Left lung (tissue), 10 donors: Measurements from ENCODE around the gene ALG14. TPM values are rescaled to one million over a fixed set of nuclear protein-coding genes. Genes with fewer than 3 reads are reported as not detected.
A peak's percentile ranks its signal among the peaks of the same experiment; 100 is the strongest.

Experiments used
- ATAC-seq: fragments of 200-7000 bp; cut with Tn5 transposase; one replicate; pipeline ENCODE4 v1.9.1; 2020; ENCODE audit warnings: moderate library complexity
- DNase-seq, 4 donors: peaks; one replicate each; pipeline ENCODE4 v3.0.0-alpha.2; 2013 to 2020
- H3K27ac ChIP-seq, 2 donors: fragments of 200-600 bp; sonication (generic) in 1 of 2; one replicate each; pipeline versions ENCODE4 v1.5.0 to v1.8.0; 2020 to 2021
- H3K27me3 ChIP-seq, 2 donors: fragments of 200-600 bp; sonication (generic) in 1 of 2; one replicate each; pipeline versions ENCODE4 v1.5.0 to v1.8.0; 2020 to 2021
- H3K36me3 ChIP-seq, 2 donors: fragments of 200-600 bp; sonication (generic) in 1 of 2; one replicate each; pipeline versions ENCODE4 v1.5.0 to v1.8.0; 2020 to 2021
- H3K4me1 ChIP-seq, 2 donors: fragments of 200-600 bp; one replicate each; pipeline ENCODE4 v1.8.0; 2021
- H3K4me3 ChIP-seq, 2 donors: fragments of 200-600 bp; sonication (generic) in 1 of 2; one replicate each; pipeline versions ENCODE4 v1.5.0 to v1.8.0; 2020 to 2021; ENCODE audit warnings: mild to moderate bottlenecking in 1 of 2
- H3K9me3 ChIP-seq, 2 donors: fragments of 200-600 bp; sonication (generic) in 1 of 2; one replicate each; pipeline versions ENCODE4 v1.5.0 to v1.8.0; 2020 to 2021
- CTCF ChIP-seq, 2 donors: fragments of 200-600 bp; sonication (generic) in 1 of 2; IDR thresholded peaks; one replicate each; pipeline versions ENCODE4 v1.5.0 to v1.8.0; 2021; ENCODE audit warnings: antibody characterized with exemption in 2 of 2
- intact Hi-C, 2 donors: fragments of 100-400 bp; cut with DNase I; formaldehyde crosslinking; loops; one replicate each; pipeline versions ENCODE4 v1.11.2 to v1.14.2; 2022
- polyA plus RNA-seq, 6 donors: library from polyadenylated mRNA; unstranded; fragments of 120-200 nt; gene quantifications; one replicate each; pipeline ENCODE4 v1.2.1, GENCODE V29; 2013; ENCODE audit not compliant: insufficient read length in 6 of 6
- total RNA-seq, 2 donors: library from RNA; stranded (reverse); fragmentation: NEBNext Ultra II Directional; extraction: Animal tissue kit (Norgen Biotek cat#: 25700); gene quantifications; one replicate each; pipeline ENCODE4 v1.2.1, GENCODE V29; 2021
- donor health status: DM: no; HTN: yes; CAD: no.
- donor health status: DM: no; HTN: no; CAD: no.

The ALG14 gene
- total and polyA plus RNA-seq, 8 donors = 5.1 to 13.4 (median 10.1) TPM

GRCh38 chr1:94970783-94971182, 102.0 kb downstream of the ALG14 start:
- peak overlapping the region; percentile 57 to 58 for H3K27ac ChIP-seq
- no peaks in the 10 kb centered on the region for H3K27me3 ChIP-seq
- no peak overlapping the region for H3K4me3 ChIP-seq
- peaks cover 0 to 9% of the 10 kb centered on the region in 2 donors for H3K4me1 ChIP-seq
- no peaks in the 10 kb centered on the region for H3K36me3 ChIP-seq
- ATAC-seq (no peak), DNase-seq (no peak)
- no peak for TF ChIP-seq CTCF (IDR thresholded peaks at IDR 0.05)
- intact Hi-C loops = no loop called here
- no peaks in the 10 kb centered on the region for H3K9me3 ChIP-seq

- H3K4me3 ChIP-seq = no peak overlapping the region
- no peaks in the 10 kb centered on the region for H3K9me3 ChIP-seq
- H3K27ac ChIP-seq = no peak overlapping the region
- H3K36me3 ChIP-seq = no peaks in the 10 kb centered on the region
- H3K27me3 ChIP-seq = no peaks in the 10 kb centered on the region
- intact Hi-C loops = no loop called here
- H3K4me1 ChIP-seq = peaks cover 0 to 9% of the 10 kb centered on the region in 2 donors
- no peak for TF ChIP-seq CTCF (IDR thresholded peaks at IDR 0.05)
- ATAC-seq (no peak), DNase-seq (no peak)
Measured at GRCh38 chr1:94969137-94969536, 103.6 kb downstream of the ALG14 start.

GRCh38 chr1:94966033-94966432, 106.7 kb downstream of the ALG14 start:
- DNase-seq = no peak
- intact Hi-C loops = no loop called here
- no peak overlapping the region for H3K27ac ChIP-seq

GRCh38 chr1:94963864-94964263, 108.9 kb downstream of the ALG14 start:
- H3K27me3 ChIP-seq = no peaks in the 10 kb centered on the region
- ATAC-seq = no peak

More at GRCh38 chr1:94966033-94966432, 106.7 kb downstream of the ALG14 start:
- no peaks in the 10 kb centered on the region for H3K36me3 ChIP-seq
- peaks cover 5 to 16% of the 10 kb centered on the region in 2 donors for H3K4me1 ChIP-seq
- no peak overlapping the region for H3K4me3 ChIP-seq
- H3K9me3 ChIP-seq = no peaks in the 10 kb centered on the region
- TF ChIP-seq CTCF (IDR thresholded peaks at IDR 0.05) = no peak
- no peaks in the 10 kb centered on the region for H3K27me3 ChIP-seq
- ATAC-seq = no peak

More at GRCh38 chr1:94963864-94964263, 108.9 kb downstream of the ALG14 start:
- intact Hi-C loops = no loop called here
- no peaks in the 10 kb centered on the region for H3K36me3 ChIP-seq
- no peak for TF ChIP-seq CTCF (IDR thresholded peaks at IDR 0.05)
- DNase-seq = no peak
- peaks cover 0 to 16% of the 10 kb centered on the region in 2 donors for H3K4me1 ChIP-seq
- H3K27ac ChIP-seq = no peak overlapping the region
- no peak overlapping the region for H3K4me3 ChIP-seq
- H3K9me3 ChIP-seq = no peaks in the 10 kb centered on the region
